ENCODE results near the gene NSUN6.

NSUN6 gene

GRCh38 chr10:18523858-18524257, 127.5 kb downstream of the NSUN6 start:
- H3K9me3 Mint-ChIP-seq, result peaks cover 15 to 16% of the 10 kb centered on the region in 2 donors
- H3K4me3 Mint-ChIP-seq, result no peak overlapping the region
- DNase-seq (no peak), ATAC-seq (no peak)
- H3K4me1 Mint-ChIP-seq, result no peaks in the 10 kb centered on the region
- H3K27ac Mint-ChIP-seq, result no peak overlapping the region
- H3K27me3 Mint-ChIP-seq, result no peaks in the 10 kb centered on the region

GRCh38 chr10:18523025-18523424, 128.4 kb downstream of the NSUN6 start:
- Mint-ChIP-seq H3K4me3 (no peak overlapping the region), H3K4me1 (no peaks in the 10 kb centered on the region), H3K27me3 (no peaks in the 10 kb centered on the region), H3K27ac (no peak overlapping the region), H3K9me3 (peaks cover 15 to 16% of the 10 kb centered on the region in 2 donors)
- no peak for DNase-seq
- ATAC-seq, result no peak

- H3K4me1 Mint-ChIP-seq, result no peaks in the 10 kb centered on the region
- no peak overlapping the region for H3K27ac Mint-ChIP-seq
- no peaks in the 10 kb centered on the region for H3K27me3 Mint-ChIP-seq
- no peak for DNase-seq
- H3K9me3 Mint-ChIP-seq, result peaks cover 26 to 31% of the 10 kb centered on the region in 2 donors
- H3K4me3 Mint-ChIP-seq, result no peak overlapping the region
- ATAC-seq, result no peak
Measured at GRCh38 chr10:18516851-18517250, 134.5 kb downstream of the NSUN6 start.

GRCh38 chr10:18514537-18514936, 136.8 kb downstream of the NSUN6 start:
- Mint-ChIP-seq H3K4me3 (no peak overlapping the region), H3K9me3 (peaks cover 13 to 22% of the 10 kb centered on the region in 2 donors), H3K27ac (no peak overlapping the region), H3K27me3 (no peaks in the 10 kb centered on the region), H3K4me1 (no peaks in the 10 kb centered on the region)
- ATAC-seq (no peak), DNase-seq (no peak)

- peaks cover 8% of the 10 kb centered on the region for H3K27me3 Mint-ChIP-seq
Measured at GRCh38 chr10:18508587-18508986, 142.8 kb downstream of the NSUN6 start.

GRCh38 chr10:18505456-18506118, 145.8 kb downstream of the NSUN6 start:
- H3K27ac Mint-ChIP-seq, result no peak overlapping the region
- H3K9me3 Mint-ChIP-seq, result no peaks in the 10 kb centered on the region
- no peak for ATAC-seq
- no peaks in the 10 kb centered on the region for H3K4me1 Mint-ChIP-seq
- H3K4me3 Mint-ChIP-seq, result no peak overlapping the region
- DNase-seq, result no peak
- H3K27me3 Mint-ChIP-seq, result peaks cover 16% of the 10 kb centered on the region

More at GRCh38 chr10:18508587-18508986, 142.8 kb downstream of the NSUN6 start:
- Mint-ChIP-seq H3K4me3 (no peak overlapping the region), H3K4me1 (no peaks in the 10 kb centered on the region), H3K27ac (no peak overlapping the region), H3K9me3 (peaks cover 9 to 13% of the 10 kb centered on the region in 2 donors)
- ATAC-seq (no peak), DNase-seq (no peak)

GRCh38 chr10:18504161-18504560, 147.2 kb downstream of the NSUN6 start:
- Mint-ChIP-seq H3K4me1 (no peaks in the 10 kb centered on the region), H3K27me3 (peaks cover 16% of the 10 kb centered on the region), H3K27ac (no peak overlapping the region), H3K4me3 (no peak overlapping the region), H3K9me3 (no peaks in the 10 kb centered on the region)
- DNase-seq, result no peak
- ATAC-seq, result no peak

GRCh38 chr10:18501629-18502028, 149.8 kb downstream of the NSUN6 start:
- no peak for DNase-seq
- Mint-ChIP-seq H3K4me3 (no peak overlapping the region), H3K9me3 (no peaks in the 10 kb centered on the region), H3K27me3 (peaks cover 16% of the 10 kb centered on the region), H3K27ac (no peak overlapping the region), H3K4me1 (no peaks in the 10 kb centered on the region)
- no peak for ATAC-seq

- no peaks in the 10 kb centered on the region for H3K4me1 Mint-ChIP-seq
- no peaks in the 10 kb centered on the region for H3K9me3 Mint-ChIP-seq
- H3K27ac Mint-ChIP-seq, result no peak overlapping the region
- no peak overlapping the region for H3K4me3 Mint-ChIP-seq
- DNase-seq (no peak), ATAC-seq (no peak)
- peaks cover 16% of the 10 kb centered on the region for H3K27me3 Mint-ChIP-seq
Measured at GRCh38 chr10:18501198-18501597, 150.2 kb downstream of the NSUN6 start.

- H3K27ac Mint-ChIP-seq, result no peak overlapping the region
- no peak overlapping the region for H3K4me3 Mint-ChIP-seq
- no peak for ATAC-seq
Measured at GRCh38 chr10:18500576-18500975, 150.8 kb downstream of the NSUN6 start.

GRCh38 chr10:18498998-18499397, 152.4 kb downstream of the NSUN6 start:
- Mint-ChIP-seq H3K27me3 (peaks cover 8% of the 10 kb centered on the region), H3K4me1 (no peaks in the 10 kb centered on the region), H3K4me3 (no peak overlapping the region), H3K9me3 (no peaks in the 10 kb centered on the region), H3K27ac (no peak overlapping the region)
- ATAC-seq (no peak), DNase-seq (no peak)

More at GRCh38 chr10:18500576-18500975, 150.8 kb downstream of the NSUN6 start:
- no peaks in the 10 kb centered on the region for H3K9me3 Mint-ChIP-seq
- DNase-seq, result no peak
- no peaks in the 10 kb centered on the region for H3K4me1 Mint-ChIP-seq
- peaks cover 16% of the 10 kb centered on the region for H3K27me3 Mint-ChIP-seq

GRCh38 chr10:18497806-18498369, 153.5 kb downstream of the NSUN6 start:
- no peaks in the 10 kb centered on the region for H3K9me3 Mint-ChIP-seq
- no peak overlapping the region for H3K27ac Mint-ChIP-seq
- H3K4me1 Mint-ChIP-seq, result no peaks in the 10 kb centered on the region
- no peak overlapping the region for H3K4me3 Mint-ChIP-seq
- H3K27me3 Mint-ChIP-seq, result peaks cover 8% of the 10 kb centered on the region
- ATAC-seq (no peak), DNase-seq (no peak)

Measured in stimulated activated naive CD8-positive, alpha-beta T cell treated with anti-CD3 and anti-CD28 coated beads, Interleukin-15, amount 100 ng/mL, for 72 hours (primary cell).